Peyer's patch (tissue), 4 donors: ENCODE data around the gene SCG3.

Experiments used
- POLR2A ChIP-seq, 2 donors: fragments of 450-650 bp; IDR thresholded peaks; one replicate each; pipeline ENCODE4 v1.5.1; 2017; ENCODE audit warnings: antibody characterized with exemption in 2 of 2, mild to moderate bottlenecking in 2 of 2, moderate library complexity in 2 of 2
- TF ChIP-seq, protein P1 (sequence below), 6 experiments: fragments of 450-650 bp in 4 of 6; fragments of 200-600 bp in 2 of 6; sonication (generic) in 1 of 6; IDR thresholded peaks; one replicate each; pipeline ENCODE4 v1.5.1; 2017 to 2019; ENCODE audit warnings: antibody characterized with exemption in 6 of 6, mild to moderate bottlenecking in 3 of 6, moderate library complexity in 1 of 6

DNA sequence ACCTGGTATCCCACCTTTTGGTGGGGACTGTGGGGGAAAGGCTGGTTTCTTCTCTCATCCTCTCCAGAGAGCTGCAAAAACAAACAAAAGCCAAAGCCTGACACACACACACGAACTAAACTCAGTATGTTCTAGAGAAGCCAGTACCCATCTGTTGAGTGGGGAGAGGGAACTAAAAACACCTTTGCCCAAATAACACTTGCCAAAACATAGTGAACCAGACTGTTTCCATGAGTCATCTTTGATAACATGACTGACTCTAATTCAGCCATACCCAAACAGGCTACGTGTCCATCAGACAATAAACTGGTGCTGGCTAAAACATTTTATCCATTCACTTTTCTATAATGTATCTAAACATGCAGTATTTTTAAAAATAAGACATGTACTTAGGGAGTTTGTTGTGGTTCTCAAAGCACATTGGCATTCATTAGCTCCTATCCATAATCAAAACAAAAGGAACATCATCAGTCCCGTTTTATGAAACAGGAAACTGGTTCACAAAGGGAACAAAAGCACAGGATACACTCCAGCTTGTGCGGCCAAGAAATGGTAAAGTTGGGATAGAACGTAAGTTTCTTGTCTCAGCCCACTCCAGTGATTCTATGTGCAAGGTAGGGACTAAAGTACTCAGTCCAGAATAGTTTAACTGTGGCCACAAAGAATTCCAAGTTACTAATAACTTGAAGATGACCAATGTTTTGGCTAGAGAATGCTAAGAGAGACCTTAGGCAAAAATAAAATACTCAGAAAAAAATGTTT is 40.1 kb downstream of the SCG3 start:
- TF ChIP-seq POLR2A (IDR thresholded peaks at IDR 0.05): no peak
- TF ChIP-seq, protein P1, sequence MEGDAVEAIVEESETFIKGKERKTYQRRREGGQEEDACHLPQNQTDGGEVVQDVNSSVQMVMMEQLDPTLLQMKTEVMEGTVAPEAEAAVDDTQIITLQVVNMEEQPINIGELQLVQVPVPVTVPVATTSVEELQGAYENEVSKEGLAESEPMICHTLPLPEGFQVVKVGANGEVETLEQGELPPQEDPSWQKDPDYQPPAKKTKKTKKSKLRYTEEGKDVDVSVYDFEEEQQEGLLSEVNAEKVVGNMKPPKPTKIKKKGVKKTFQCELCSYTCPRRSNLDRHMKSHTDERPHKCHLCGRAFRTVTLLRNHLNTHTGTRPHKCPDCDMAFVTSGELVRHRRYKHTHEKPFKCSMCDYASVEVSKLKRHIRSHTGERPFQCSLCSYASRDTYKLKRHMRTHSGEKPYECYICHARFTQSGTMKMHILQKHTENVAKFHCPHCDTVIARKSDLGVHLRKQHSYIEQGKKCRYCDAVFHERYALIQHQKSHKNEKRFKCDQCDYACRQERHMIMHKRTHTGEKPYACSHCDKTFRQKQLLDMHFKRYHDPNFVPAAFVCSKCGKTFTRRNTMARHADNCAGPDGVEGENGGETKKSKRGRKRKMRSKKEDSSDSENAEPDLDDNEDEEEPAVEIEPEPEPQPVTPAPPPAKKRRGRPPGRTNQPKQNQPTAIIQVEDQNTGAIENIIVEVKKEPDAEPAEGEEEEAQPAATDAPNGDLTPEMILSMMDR (IDR thresholded peaks at IDR 0.05): no peak
